Activated naive CD4-positive, alpha-beta T cell treated with anti-CD3 and anti-CD28 coated beads, Interleukin-2, amount 50 U/mL, for 24 hours (primary cell): ENCODE data around the gene AOX1.
"Not testable (repeated sequence)": the region's sequence is repeated elsewhere in the genome, so short reads cannot be mapped to it uniquely, and the experiment has no call there.

ENCODE experiments used
- H3K27ac Mint-ChIP-seq: one replicate; pipeline ENCODE4 v1.8.0; 2021; ENCODE audit warnings: mild to moderate bottlenecking, mixed read lengths
- H3K27me3 Mint-ChIP-seq: one replicate; pipeline ENCODE4 v1.8.0; 2021; ENCODE audit warnings: mixed read lengths
- H3K36me3 Mint-ChIP-seq: one replicate; pipeline ENCODE4 v1.8.0; 2021; ENCODE audit warnings: mixed read lengths
- H3K4me1 Mint-ChIP-seq: one replicate; pipeline ENCODE4 v1.8.0; 2021; ENCODE audit warnings: mixed read lengths
- H3K4me3 Mint-ChIP-seq: one replicate; pipeline ENCODE4 v1.8.0; 2021; ENCODE audit warnings: mild to moderate bottlenecking, mixed read lengths
- H3K9me3 Mint-ChIP-seq: one replicate; pipeline ENCODE4 v1.8.0; 2021; ENCODE audit warnings: mixed read lengths

AOX1 gene

DNA sequence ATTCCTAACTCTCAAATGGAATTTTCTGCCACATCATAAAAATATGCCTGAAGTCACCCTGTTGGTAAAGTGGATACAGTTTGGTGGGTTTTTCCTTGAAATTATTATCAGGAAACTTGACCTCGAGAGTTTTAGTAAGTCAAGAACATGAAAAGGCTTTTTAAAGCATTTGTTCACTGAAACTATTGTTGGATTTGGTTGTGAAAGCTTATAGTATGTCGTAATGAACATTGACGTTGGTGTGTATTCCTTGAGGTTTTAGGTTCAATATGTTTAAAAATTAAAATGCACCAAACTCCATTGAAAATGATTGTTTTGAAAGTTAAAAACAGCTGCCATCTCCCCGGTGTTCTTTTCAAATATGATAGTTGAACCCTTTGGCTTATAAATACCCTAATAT lies 30.8 kb downstream of the AOX1 start:
- Mint-ChIP-seq H3K4me1 (peaks cover 3% of the 10 kb centered on the region), H3K27ac (no peak overlapping the region), H3K9me3 (no peaks in the 10 kb centered on the region), H3K27me3 (peaks cover 3% of the 10 kb centered on the region), H3K36me3 (no peaks in the 10 kb centered on the region), H3K4me3 (no peak overlapping the region)

- H3K27me3 Mint-ChIP-seq, result peaks cover 3% of the 10 kb centered on the region
- H3K36me3 Mint-ChIP-seq, result no peaks in the 10 kb centered on the region
- no peaks in the 10 kb centered on the region for H3K9me3 Mint-ChIP-seq
- H3K4me1 Mint-ChIP-seq, result peaks cover 3% of the 10 kb centered on the region
- no peak overlapping the region for H3K4me3 Mint-ChIP-seq
- H3K27ac Mint-ChIP-seq, result no peak overlapping the region
Measured at GRCh38 chr2:200617156-200618053, 31.6 kb downstream of the AOX1 start.

DNA sequence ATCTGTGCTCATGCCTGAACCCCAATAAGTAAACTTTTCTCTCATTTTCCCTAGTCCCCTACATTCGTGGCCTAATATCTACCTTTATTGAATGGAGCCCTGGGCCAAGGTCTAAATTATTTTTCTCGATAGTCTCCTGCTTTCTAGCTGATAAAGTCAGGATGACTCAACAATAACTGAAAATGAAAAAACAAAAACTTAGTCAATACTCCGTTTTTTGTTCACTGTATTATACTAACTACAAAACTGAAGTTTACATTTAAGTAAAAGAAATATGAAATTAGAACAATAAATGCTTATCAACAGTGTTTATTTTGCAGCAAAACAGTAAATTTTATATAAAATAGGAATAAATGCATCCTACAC lies 32.2 kb downstream of the AOX1 start:
- no peak overlapping the region for H3K4me3 Mint-ChIP-seq
- no peaks in the 10 kb centered on the region for H3K36me3 Mint-ChIP-seq
- H3K27me3 Mint-ChIP-seq, result peaks cover 3% of the 10 kb centered on the region
- no peaks in the 10 kb centered on the region for H3K9me3 Mint-ChIP-seq
- no peak overlapping the region for H3K27ac Mint-ChIP-seq
- peaks cover 3% of the 10 kb centered on the region for H3K4me1 Mint-ChIP-seq

GRCh38 chr2:200618590-200619021 lies 32.8 kb downstream of the AOX1 start:
- Mint-ChIP-seq H3K4me3 (no peak overlapping the region), H3K27ac (no peak overlapping the region), H3K27me3 (peaks cover 3% of the 10 kb centered on the region), H3K9me3 (no peaks in the 10 kb centered on the region), H3K4me1 (peaks cover 3% of the 10 kb centered on the region), H3K36me3 (no peaks in the 10 kb centered on the region)

DNA sequence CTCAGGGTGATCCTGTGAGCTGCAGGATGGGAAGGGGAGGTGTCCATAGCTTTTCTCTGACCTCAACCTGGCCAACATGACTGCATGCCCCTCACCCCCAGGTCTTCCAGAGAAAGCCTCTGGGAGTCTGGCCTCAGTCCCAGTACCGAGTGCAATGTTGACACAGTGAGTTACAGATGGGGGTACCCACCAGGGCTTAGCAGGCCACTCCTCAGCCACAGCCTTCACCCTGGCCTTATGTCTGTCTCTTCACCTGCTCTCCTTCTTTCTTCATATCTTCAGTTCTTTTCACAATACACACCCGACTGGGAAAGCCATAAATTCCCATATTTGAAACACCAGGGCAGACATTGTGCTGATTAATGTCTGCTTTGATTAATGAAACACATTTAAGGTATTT lies 33.5 kb downstream of the AOX1 start:
- Mint-ChIP-seq H3K4me3 (no peak overlapping the region), H3K36me3 (no peaks in the 10 kb centered on the region), H3K27me3 (peaks cover 2% of the 10 kb centered on the region), H3K9me3 (no peaks in the 10 kb centered on the region), H3K27ac (no peak overlapping the region), H3K4me1 (peaks cover 3% of the 10 kb centered on the region)

GRCh38 chr2:200620606-200621390 lies 35.0 kb downstream of the AOX1 start:
- Mint-ChIP-seq H3K27ac (no peak overlapping the region), H3K9me3 (no peaks in the 10 kb centered on the region), H3K27me3 (no peaks in the 10 kb centered on the region), H3K4me1 (peaks cover 3% of the 10 kb centered on the region), H3K4me3 (no peak overlapping the region), H3K36me3 (no peaks in the 10 kb centered on the region)

GRCh38 chr2:200622106-200622505 lies 36.3 kb downstream of the AOX1 start:
- Mint-ChIP-seq H3K4me1 (peaks cover 3% of the 10 kb centered on the region), H3K27me3 (no peaks in the 10 kb centered on the region), H3K36me3 (no peaks in the 10 kb centered on the region), H3K27ac (no peak overlapping the region), H3K4me3 (no peak overlapping the region), H3K9me3 (no peaks in the 10 kb centered on the region)

- no peak overlapping the region for H3K4me3 Mint-ChIP-seq
- H3K27me3 Mint-ChIP-seq, result peaks cover 5% of the 10 kb centered on the region
- no peaks in the 10 kb centered on the region for H3K9me3 Mint-ChIP-seq
- no peaks in the 10 kb centered on the region for H3K36me3 Mint-ChIP-seq
- no peak overlapping the region for H3K27ac Mint-ChIP-seq
- no peaks in the 10 kb centered on the region for H3K4me1 Mint-ChIP-seq
Measured at GRCh38 chr2:200624026-200624425, 38.2 kb downstream of the AOX1 start.

- peaks cover 5% of the 10 kb centered on the region for H3K27me3 Mint-ChIP-seq
Measured at GRCh38 chr2:200624658-200625057, 38.8 kb downstream of the AOX1 start.

GRCh38 chr2:200625282-200625681 lies 39.5 kb downstream of the AOX1 start:
- Mint-ChIP-seq H3K4me3 (no peak overlapping the region), H3K27me3 (peaks cover 7% of the 10 kb centered on the region), H3K27ac (no peak overlapping the region), H3K4me1 (no peaks in the 10 kb centered on the region), H3K36me3 (no peaks in the 10 kb centered on the region), H3K9me3 (no peaks in the 10 kb centered on the region)

More at GRCh38 chr2:200624658-200625057, 38.8 kb downstream of the AOX1 start:
- no peaks in the 10 kb centered on the region for H3K9me3 Mint-ChIP-seq
- no peak overlapping the region for H3K27ac Mint-ChIP-seq
- H3K4me3 Mint-ChIP-seq, result no peak overlapping the region
- H3K4me1 Mint-ChIP-seq, result no peaks in the 10 kb centered on the region
- no peaks in the 10 kb centered on the region for H3K36me3 Mint-ChIP-seq

- H3K4me1 Mint-ChIP-seq, result no peaks in the 10 kb centered on the region
- H3K27me3 Mint-ChIP-seq, result peaks cover 7% of the 10 kb centered on the region
- H3K9me3 Mint-ChIP-seq, result no peaks in the 10 kb centered on the region
- H3K36me3 Mint-ChIP-seq, result no peaks in the 10 kb centered on the region
- H3K4me3 Mint-ChIP-seq, result no peak overlapping the region
- no peak overlapping the region for H3K27ac Mint-ChIP-seq
Measured at GRCh38 chr2:200625958-200626363, 40.1 kb downstream of the AOX1 start.

DNA sequence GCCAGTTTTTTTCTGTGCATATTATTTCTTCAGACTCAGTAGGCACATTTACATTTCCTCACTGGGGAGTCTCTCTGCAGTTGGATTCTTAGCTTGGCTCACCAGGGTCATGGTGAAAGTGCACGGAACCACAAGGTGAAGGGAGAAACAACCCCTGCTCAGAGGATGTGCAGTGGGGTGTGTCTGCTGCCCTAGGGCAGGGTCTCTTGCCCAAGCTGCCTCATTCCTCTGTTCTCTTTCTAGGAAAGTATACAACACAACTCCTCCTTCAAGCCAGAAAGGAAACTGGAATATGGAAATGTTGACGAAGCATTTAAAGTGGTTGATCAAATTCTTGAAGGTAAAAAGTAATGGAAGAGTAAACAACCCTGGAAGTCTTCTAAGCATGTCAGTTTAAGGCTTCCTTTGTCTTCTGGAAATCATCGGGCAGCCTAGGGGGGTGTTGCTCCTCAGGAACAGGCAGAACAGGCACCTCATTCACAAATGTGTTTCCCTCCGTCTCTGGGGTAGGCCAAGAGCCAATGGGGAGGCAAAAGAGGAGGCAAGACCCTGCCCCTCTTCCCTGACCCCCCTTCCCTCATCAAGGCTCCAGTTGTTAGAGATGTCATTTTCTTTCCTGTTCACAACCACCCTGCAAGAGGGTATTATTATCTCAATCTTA lies 41.4 kb downstream of the AOX1 start:
- H3K9me3 Mint-ChIP-seq, result no peaks in the 10 kb centered on the region
- no peaks in the 10 kb centered on the region for H3K4me1 Mint-ChIP-seq
- H3K27me3 Mint-ChIP-seq, result peaks cover 7% of the 10 kb centered on the region
- H3K36me3 Mint-ChIP-seq, result no peaks in the 10 kb centered on the region
- no peak overlapping the region for H3K27ac Mint-ChIP-seq
- H3K4me3 Mint-ChIP-seq, result no peak overlapping the region

- H3K4me3 Mint-ChIP-seq, H3K36me3 Mint-ChIP-seq, H3K9me3 Mint-ChIP-seq, H3K4me1 Mint-ChIP-seq, H3K27ac Mint-ChIP-seq, H3K27me3 Mint-ChIP-seq: not testable (repeated sequence)
Measured at GRCh38 chr2:200628461-200628860, 42.6 kb downstream of the AOX1 start.

DNA sequence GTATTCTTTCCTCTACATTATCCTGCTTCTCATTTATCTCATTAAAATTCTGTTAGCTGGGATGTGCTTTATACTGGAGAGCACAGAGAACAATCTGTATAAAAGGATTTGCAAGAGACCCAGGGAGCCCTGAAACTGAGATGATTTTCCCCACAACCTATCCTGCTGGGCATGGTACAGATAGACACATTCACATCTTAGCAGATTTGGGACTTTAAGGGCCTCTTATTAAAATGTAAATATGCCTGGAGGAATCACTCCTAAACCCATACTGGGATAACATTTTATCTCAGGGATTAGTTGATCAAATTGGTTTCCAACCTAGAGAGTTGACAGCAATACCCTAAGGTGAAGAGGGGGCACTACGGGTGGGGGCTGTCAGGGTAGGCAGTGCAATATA lies 45.5 kb downstream of the AOX1 start:
- Mint-ChIP-seq H3K27me3 (peaks cover 14% of the 10 kb centered on the region), H3K27ac (no peak overlapping the region), H3K36me3 (no peaks in the 10 kb centered on the region), H3K9me3 (peaks cover 5% of the 10 kb centered on the region), H3K4me3 (no peak overlapping the region), H3K4me1 (no peaks in the 10 kb centered on the region)

DNA sequence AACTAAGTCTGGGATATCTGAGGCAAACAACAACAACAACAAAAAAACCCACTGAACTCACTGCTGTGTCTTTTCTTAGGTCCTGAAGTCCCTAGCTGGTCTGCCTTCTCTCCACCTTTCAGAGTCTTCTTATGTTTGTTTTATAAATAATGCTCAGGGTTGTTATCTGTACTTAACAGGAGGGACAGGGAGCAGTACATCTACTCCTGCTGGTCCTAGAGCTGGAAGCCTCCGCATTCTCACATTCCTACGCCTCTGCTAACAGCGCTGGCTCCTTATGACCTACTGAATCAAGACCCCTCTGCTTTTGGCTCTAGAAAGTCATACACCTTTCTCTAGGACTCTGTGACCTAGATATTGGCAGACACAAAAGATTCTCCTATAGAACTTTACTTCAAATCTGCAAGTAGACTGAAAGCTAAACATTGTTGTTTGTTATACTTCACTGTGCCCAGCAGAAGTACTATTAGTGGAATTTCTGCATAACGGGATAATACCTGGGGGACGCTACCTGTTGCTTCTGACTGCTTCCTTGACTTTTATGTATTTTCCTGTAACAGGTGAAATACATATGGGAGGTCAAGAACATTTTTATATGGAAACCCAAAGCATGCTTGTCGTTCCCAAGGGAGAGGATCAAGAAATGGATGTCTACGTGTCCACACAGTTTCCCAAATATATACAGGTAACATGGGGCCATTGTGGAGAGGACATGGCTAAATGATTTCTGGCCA lies 48.6 kb downstream of the AOX1 start:
- H3K36me3 Mint-ChIP-seq, result no peaks in the 10 kb centered on the region
- no peak overlapping the region for H3K27ac Mint-ChIP-seq
- H3K4me1 Mint-ChIP-seq, result no peaks in the 10 kb centered on the region
- no peak overlapping the region for H3K4me3 Mint-ChIP-seq
- H3K9me3 Mint-ChIP-seq, result peaks cover 5% of the 10 kb centered on the region
- H3K27me3 Mint-ChIP-seq, result peaks cover 17% of the 10 kb centered on the region
